22Rv1 (cell line): ENCODE measurements around the gene SLC39A1.
"Not testable (repeated sequence)": the region's sequence is repeated elsewhere in the genome, so short reads cannot be mapped to it uniquely, and the experiment has no call there.

Experiments
- H3K27ac ChIP-seq: fragments of 450-650 bp; 2 replicates; pipeline ENCODE4 v1.5.1; 2017
- CTCF ChIP-seq: fragments of 450-650 bp; IDR thresholded peaks from 2 replicates; pipeline ENCODE4 v1.5.1; 2017; ENCODE audit warnings: mild to moderate bottlenecking
- ZFX ChIP-seq: fragments of 450-650 bp; IDR thresholded peaks from 2 replicates; pipeline ENCODE4 v1.6.1; 2017; ENCODE audit warnings: antibody characterized with exemption, borderline replicate concordance

Gene SLC39A1

GRCh38 chr1:153912349-153912748 lies 51.0 kb downstream of the SLC39A1 start:
- TF ChIP-seq CTCF, result no peak
- TF ChIP-seq ZFX, result no peak
- H3K27ac ChIP-seq, result no peak overlapping the region

- not testable (repeated sequence) for H3K27ac ChIP-seq
Observed at GRCh38 chr1:153910560-153910959, 52.8 kb downstream of the SLC39A1 start.
